Activated CD8-positive, alpha-beta T cell treated with anti-CD3 and anti-CD28 coated beads for 36 hours (primary cell): Measurements from ENCODE around the gene TSPO. TPM values are rescaled to one million over a fixed set of nuclear protein-coding genes. Genes with fewer than 3 reads are reported as not detected.

ENCODE experiments used
- ATAC-seq: fragments of 200-7000 bp; cut with Tn5 transposase; one replicate; pipeline ENCODE4 v1.10.0; 2021; ENCODE audit warnings: mild to moderate bottlenecking, moderate library complexity
- CTCF ChIA-PET: fragments of 350-600 bp; sonication (Branson Sonifier 250); formaldehyde crosslinking; loops from one replicate; lab custom pipeline; 2021; ENCODE audit warnings: antibody characterized with exemption; lab: Charles Lee
- POLR2A ChIA-PET: fragments of 350-600 bp; sonication (Branson Sonifier 250); formaldehyde crosslinking; loops from one replicate; lab custom pipeline; 2021; ENCODE audit warnings: antibody characterized with exemption; lab: Charles Lee
- DNase-seq: peaks from one replicate; pipeline ENCODE4 v3.0.0-alpha.2; 2020
- H3K27ac Mint-ChIP-seq: one replicate; pipeline ENCODE4 v1.8.0; 2021; ENCODE audit warnings: mild to moderate bottlenecking, mixed read lengths
- H3K27me3 Mint-ChIP-seq: one replicate; pipeline ENCODE4 v1.8.0; 2021; ENCODE audit warnings: mixed read lengths
- H3K36me3 Mint-ChIP-seq: one replicate; pipeline ENCODE4 v1.8.0; 2021; ENCODE audit warnings: low read depth, mixed read lengths
- H3K4me1 Mint-ChIP-seq: one replicate; pipeline ENCODE4 v1.8.0; 2021; ENCODE audit warnings: low read depth, mixed read lengths
- H3K4me3 Mint-ChIP-seq: one replicate; pipeline ENCODE4 v1.8.0; 2021; ENCODE audit warnings: mild to moderate bottlenecking, moderate library complexity, mixed read lengths
- H3K9me3 Mint-ChIP-seq: one replicate; pipeline ENCODE4 v1.8.0; 2021; ENCODE audit warnings: mixed read lengths
- CTCF ChIP-seq: fragments of 200-600 bp; IDR thresholded peaks from one replicate; pipeline ENCODE4 v1.8.0; 2022; ENCODE audit warnings: antibody characterized with exemption, mild to moderate bottlenecking
- intact Hi-C: fragments of 100-400 bp; cut with micrococcal nuclease; formaldehyde crosslinking; loops from one replicate; pipeline ENCODE4 v1.10.0; 2022
- total RNA-seq, 2 experiments: library from RNA; stranded (reverse); gene quantifications; one replicate each; pipeline ENCODE4 v1.2.3, GENCODE V29; 2021

The TSPO gene
- total RNA-seq, 2 experiments from 2014 or later, result 94.8 to 103 TPM

GRCh38 chr22:43173566-43173965, 22.2 kb downstream of the TSPO start:
- Mint-ChIP-seq H3K36me3 (peaks cover 31% of the 10 kb centered on the region), H3K9me3 (no peaks in the 10 kb centered on the region), H3K4me3 (no peak overlapping the region), H3K4me1 (no peaks in the 10 kb centered on the region), H3K27ac (no peak overlapping the region), H3K27me3 (no peaks in the 10 kb centered on the region)
- ChIA-PET POLR2A (no interaction called here), CTCF (no interaction called here)
- DNase-seq, result no peak
- TF ChIP-seq CTCF, result no peak
- intact Hi-C loops, result no loop called here
- no peak for ATAC-seq

- no peaks in the 10 kb centered on the region for H3K27me3 Mint-ChIP-seq
- no peaks in the 10 kb centered on the region for H3K4me1 Mint-ChIP-seq
- no peak for ATAC-seq
- no peak for TF ChIP-seq CTCF
- intact Hi-C loops, result no loop called here
- DNase-seq, result no peak
- no peak overlapping the region for H3K27ac Mint-ChIP-seq
- POLR2A ChIA-PET, result no interaction called here
- CTCF ChIA-PET, result no interaction called here
- H3K9me3 Mint-ChIP-seq, result no peaks in the 10 kb centered on the region
- H3K36me3 Mint-ChIP-seq, result peaks cover 37% of the 10 kb centered on the region
- no peak overlapping the region for H3K4me3 Mint-ChIP-seq
Measured at GRCh38 chr22:43173976-43174720, 22.8 kb downstream of the TSPO start.

GRCh38 chr22:43174941-43175531, 23.7 kb downstream of the TSPO start:
- ChIA-PET POLR2A (interaction anchor here (0.6 kb wide), 1 partner anchor 467 kb away, joined by 3 read pairs; no protein-coding TSS in a partner anchor), CTCF (no interaction called here)
- no peaks in the 10 kb centered on the region for H3K4me1 Mint-ChIP-seq
- H3K27me3 Mint-ChIP-seq, result no peaks in the 10 kb centered on the region
- H3K4me3 Mint-ChIP-seq, result no peak overlapping the region
- H3K9me3 Mint-ChIP-seq, result no peaks in the 10 kb centered on the region
- intact Hi-C loops, result no loop called here
- H3K36me3 Mint-ChIP-seq, result peaks cover 45% of the 10 kb centered on the region
- ATAC-seq (no peak), DNase-seq (no peak)
- no peak overlapping the region for H3K27ac Mint-ChIP-seq
- TF ChIP-seq CTCF, result no peak

GRCh38 chr22:43176090-43176489, 24.7 kb downstream of the TSPO start:
- H3K4me1 Mint-ChIP-seq, result no peaks in the 10 kb centered on the region
- no peak overlapping the region for H3K27ac Mint-ChIP-seq
- H3K4me3 Mint-ChIP-seq, result no peak overlapping the region
- DNase-seq (no peak), ATAC-seq (no peak)
- no peaks in the 10 kb centered on the region for H3K27me3 Mint-ChIP-seq
- no peaks in the 10 kb centered on the region for H3K9me3 Mint-ChIP-seq
- no peak for TF ChIP-seq CTCF
- ChIA-PET POLR2A (no interaction called here), CTCF (no interaction called here)
- H3K36me3 Mint-ChIP-seq, result peaks cover 51% of the 10 kb centered on the region
- intact Hi-C loops, result no loop called here

GRCh38 chr22:43177479-43177878, 26.1 kb downstream of the TSPO start:
- no peak for TF ChIP-seq CTCF
- POLR2A ChIA-PET, result no interaction called here

More at GRCh38 chr22:43177479-43177878, 26.1 kb downstream of the TSPO start:
- H3K27ac Mint-ChIP-seq, result no peak overlapping the region
- DNase-seq (no peak), ATAC-seq (no peak)
- intact Hi-C loops, result no loop called here
- CTCF ChIA-PET, result no interaction called here
- no peak overlapping the region for H3K4me3 Mint-ChIP-seq
- no peaks in the 10 kb centered on the region for H3K27me3 Mint-ChIP-seq
- no peaks in the 10 kb centered on the region for H3K9me3 Mint-ChIP-seq
- H3K36me3 Mint-ChIP-seq, result peaks cover 49% of the 10 kb centered on the region
- H3K4me1 Mint-ChIP-seq, result no peaks in the 10 kb centered on the region
